NCI-H1930 (cell line): ENCODE data around the gene SLC9A9.

Experiments used
- DNase-seq, 2 experiments: peaks; one replicate each; lab custom pipeline; 2025; lab: John Stamatoyannopoulos, UW

SLC9A9 gene

GRCh38 chr3:143326983-143327778, 521.1 kb downstream of the SLC9A9 start:
- no peak for DNase-seq

GRCh38 chr3:143321058-143321769, 527.1 kb downstream of the SLC9A9 start:
- no peak for DNase-seq

- DNase-seq: no peak
These were observed 532.5 kb downstream of the SLC9A9 start for GRCh38 chr3:143315766-143316165.

- DNase-seq: no peak
These were observed 533.8 kb downstream of the SLC9A9 start for GRCh38 chr3:143314251-143315093.

GRCh38 chr3:143313893-143314188, 534.4 kb downstream of the SLC9A9 start:
- DNase-seq: no peak

GRCh38 chr3:143313025-143313892, 535.0 kb downstream of the SLC9A9 start:
- no peak for DNase-seq

GRCh38 chr3:143311096-143311495, 537.2 kb downstream of the SLC9A9 start:
- DNase-seq: no peak

GRCh38 chr3:143309705-143310104, 538.6 kb downstream of the SLC9A9 start:
- no peak for DNase-seq

- no peak for DNase-seq
These were observed 540.6 kb downstream of the SLC9A9 start for GRCh38 chr3:143307613-143308183.

- no peak for DNase-seq
These were observed 541.9 kb downstream of the SLC9A9 start for GRCh38 chr3:143306407-143306806.

- no peak for DNase-seq
These were observed 545.6 kb downstream of the SLC9A9 start for GRCh38 chr3:143302638-143303171.

GRCh38 chr3:143301031-143301901, 547.0 kb downstream of the SLC9A9 start:
- DNase-seq: no peak

- DNase-seq: no peak
These were observed 549.3 kb downstream of the SLC9A9 start for GRCh38 chr3:143298886-143299535.

- DNase-seq: no peak
These were observed 549.9 kb downstream of the SLC9A9 start for GRCh38 chr3:143298380-143298779.

GRCh38 chr3:143295201-143296080, 552.8 kb downstream of the SLC9A9 start:
- DNase-seq: no peak

- DNase-seq: no peak
These were observed 554.1 kb downstream of the SLC9A9 start for GRCh38 chr3:143294188-143294587.

- DNase-seq: no peak
These were observed 556.3 kb downstream of the SLC9A9 start for GRCh38 chr3:143291836-143292447.

GRCh38 chr3:143288944-143289343, 559.3 kb downstream of the SLC9A9 start:
- DNase-seq: no peak
